ENCODE results near the gene PHETA2. TPM values are rescaled to one million over a fixed set of nuclear protein-coding genes. Genes with fewer than 3 reads are reported as not detected.
"Not testable (repeated sequence)": the region's sequence is repeated elsewhere in the genome, so short reads cannot be mapped to it uniquely, and the experiment has no call there.

PHETA2 gene
- total RNA-seq, 1 experiment from 2014 or later = 0.22 TPM

DNA sequence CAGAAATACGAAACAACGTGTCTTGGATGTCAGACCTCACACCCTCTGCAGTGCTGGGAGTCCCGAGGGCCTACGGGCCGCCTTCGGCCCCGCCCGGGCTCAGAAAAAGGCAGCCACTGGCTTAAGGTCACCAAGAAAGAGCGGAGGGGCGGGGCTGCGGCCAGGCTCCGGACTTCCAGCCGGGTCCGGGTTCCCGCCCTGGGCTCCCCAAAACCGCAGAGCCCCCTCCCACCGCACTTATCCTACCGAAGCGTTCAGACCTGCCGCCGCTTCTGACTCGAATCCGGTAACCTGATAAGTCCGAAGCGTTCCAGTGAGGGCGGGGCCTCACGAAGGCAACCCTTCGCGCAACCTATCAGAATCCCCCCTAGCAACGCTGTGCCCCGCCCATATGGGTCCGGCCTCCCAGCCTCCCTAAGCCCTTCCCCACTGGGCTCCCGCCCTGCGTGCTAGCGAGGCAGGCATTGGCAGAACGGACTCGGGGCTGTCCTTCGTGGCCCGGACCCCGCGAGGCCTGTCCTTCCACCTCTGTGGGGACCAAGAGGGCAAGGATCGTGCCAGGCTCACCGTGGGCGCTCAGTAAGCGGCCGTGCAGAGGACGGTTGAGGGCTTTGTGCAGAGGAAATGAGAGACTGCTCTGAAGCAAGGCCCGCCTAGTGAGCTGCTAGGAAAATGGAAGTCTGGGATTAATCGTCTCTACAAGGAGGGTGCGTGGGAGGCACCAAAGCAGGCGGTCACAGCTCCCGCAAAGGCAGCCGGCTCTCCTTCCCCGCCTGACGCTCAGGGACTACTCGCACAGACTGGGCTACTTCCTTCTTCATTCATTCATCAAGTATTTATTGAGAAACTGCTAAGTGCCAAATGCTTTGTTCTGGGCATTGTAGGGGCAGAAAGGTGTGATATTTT lies 3.3 kb upstream of the PHETA2 start, which contains the start of gene NAGA (continued):
- peak; percentile 76 for TF ChIP-seq EGR1 (IDR thresholded peaks at IDR 0.05; ENCODE audit: low read depth)
- TF ChIP-seq, protein P1, sequence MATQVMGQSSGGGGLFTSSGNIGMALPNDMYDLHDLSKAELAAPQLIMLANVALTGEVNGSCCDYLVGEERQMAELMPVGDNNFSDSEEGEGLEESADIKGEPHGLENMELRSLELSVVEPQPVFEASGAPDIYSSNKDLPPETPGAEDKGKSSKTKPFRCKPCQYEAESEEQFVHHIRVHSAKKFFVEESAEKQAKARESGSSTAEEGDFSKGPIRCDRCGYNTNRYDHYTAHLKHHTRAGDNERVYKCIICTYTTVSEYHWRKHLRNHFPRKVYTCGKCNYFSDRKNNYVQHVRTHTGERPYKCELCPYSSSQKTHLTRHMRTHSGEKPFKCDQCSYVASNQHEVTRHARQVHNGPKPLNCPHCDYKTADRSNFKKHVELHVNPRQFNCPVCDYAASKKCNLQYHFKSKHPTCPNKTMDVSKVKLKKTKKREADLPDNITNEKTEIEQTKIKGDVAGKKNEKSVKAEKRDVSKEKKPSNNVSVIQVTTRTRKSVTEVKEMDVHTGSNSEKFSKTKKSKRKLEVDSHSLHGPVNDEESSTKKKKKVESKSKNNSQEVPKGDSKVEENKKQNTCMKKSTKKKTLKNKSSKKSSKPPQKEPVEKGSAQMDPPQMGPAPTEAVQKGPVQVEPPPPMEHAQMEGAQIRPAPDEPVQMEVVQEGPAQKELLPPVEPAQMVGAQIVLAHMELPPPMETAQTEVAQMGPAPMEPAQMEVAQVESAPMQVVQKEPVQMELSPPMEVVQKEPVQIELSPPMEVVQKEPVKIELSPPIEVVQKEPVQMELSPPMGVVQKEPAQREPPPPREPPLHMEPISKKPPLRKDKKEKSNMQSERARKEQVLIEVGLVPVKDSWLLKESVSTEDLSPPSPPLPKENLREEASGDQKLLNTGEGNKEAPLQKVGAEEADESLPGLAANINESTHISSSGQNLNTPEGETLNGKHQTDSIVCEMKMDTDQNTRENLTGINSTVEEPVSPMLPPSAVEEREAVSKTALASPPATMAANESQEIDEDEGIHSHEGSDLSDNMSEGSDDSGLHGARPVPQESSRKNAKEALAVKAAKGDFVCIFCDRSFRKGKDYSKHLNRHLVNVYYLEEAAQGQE (IDR thresholded peaks at IDR 0.05; ENCODE audit: low read depth) = no peak
- no peak for TF ChIP-seq EZH2phosphoT487 (IDR thresholded peaks at IDR 0.05; ENCODE audit: borderline replicate concordance)
- TF ChIP-seq, protein P2, sequence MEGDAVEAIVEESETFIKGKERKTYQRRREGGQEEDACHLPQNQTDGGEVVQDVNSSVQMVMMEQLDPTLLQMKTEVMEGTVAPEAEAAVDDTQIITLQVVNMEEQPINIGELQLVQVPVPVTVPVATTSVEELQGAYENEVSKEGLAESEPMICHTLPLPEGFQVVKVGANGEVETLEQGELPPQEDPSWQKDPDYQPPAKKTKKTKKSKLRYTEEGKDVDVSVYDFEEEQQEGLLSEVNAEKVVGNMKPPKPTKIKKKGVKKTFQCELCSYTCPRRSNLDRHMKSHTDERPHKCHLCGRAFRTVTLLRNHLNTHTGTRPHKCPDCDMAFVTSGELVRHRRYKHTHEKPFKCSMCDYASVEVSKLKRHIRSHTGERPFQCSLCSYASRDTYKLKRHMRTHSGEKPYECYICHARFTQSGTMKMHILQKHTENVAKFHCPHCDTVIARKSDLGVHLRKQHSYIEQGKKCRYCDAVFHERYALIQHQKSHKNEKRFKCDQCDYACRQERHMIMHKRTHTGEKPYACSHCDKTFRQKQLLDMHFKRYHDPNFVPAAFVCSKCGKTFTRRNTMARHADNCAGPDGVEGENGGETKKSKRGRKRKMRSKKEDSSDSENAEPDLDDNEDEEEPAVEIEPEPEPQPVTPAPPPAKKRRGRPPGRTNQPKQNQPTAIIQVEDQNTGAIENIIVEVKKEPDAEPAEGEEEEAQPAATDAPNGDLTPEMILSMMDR (IDR thresholded peaks at IDR 0.05 in 2 of 3, conservative IDR thresholded peaks at IDR 0.05 in 1 of 3; ENCODE audit: borderline replicate concordance in 1 of 3, insufficient read depth in 1 of 3, low read depth in 2 of 3, low read length in 2 of 3) = no peak
- TF ChIP-seq SIN3A (IDR thresholded peaks at IDR 0.05; ENCODE audit: low read depth) = 0 out of 2 replicates have a peak, but pooled peaks have one; percentile 38
- peak; percentile 46; the same call in 1 of the 2 replicates for TF ChIP-seq SP1 (IDR thresholded peaks at IDR 0.05; ENCODE audit: low read depth)
- no peak for TF ChIP-seq TCF7L2 (IDR thresholded peaks at IDR 0.05; ENCODE audit: borderline replicate concordance, extremely low read depth, insufficient read depth, insufficient read length)
- TF ChIP-seq, protein P3, sequence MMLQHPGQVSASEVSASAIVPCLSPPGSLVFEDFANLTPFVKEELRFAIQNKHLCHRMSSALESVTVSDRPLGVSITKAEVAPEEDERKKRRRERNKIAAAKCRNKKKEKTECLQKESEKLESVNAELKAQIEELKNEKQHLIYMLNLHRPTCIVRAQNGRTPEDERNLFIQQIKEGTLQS (IDR thresholded peaks at IDR 0.05) = no peak
- TF ChIP-seq YY1 (IDR thresholded peaks at IDR 0.05; ENCODE audit: extremely low read depth, insufficient replicate concordance, low read depth, low read length) = no peak
- no peak for TF ChIP-seq ZNF274 (IDR thresholded peaks at IDR 0.05; ENCODE audit: low read depth, low read length)

DNA sequence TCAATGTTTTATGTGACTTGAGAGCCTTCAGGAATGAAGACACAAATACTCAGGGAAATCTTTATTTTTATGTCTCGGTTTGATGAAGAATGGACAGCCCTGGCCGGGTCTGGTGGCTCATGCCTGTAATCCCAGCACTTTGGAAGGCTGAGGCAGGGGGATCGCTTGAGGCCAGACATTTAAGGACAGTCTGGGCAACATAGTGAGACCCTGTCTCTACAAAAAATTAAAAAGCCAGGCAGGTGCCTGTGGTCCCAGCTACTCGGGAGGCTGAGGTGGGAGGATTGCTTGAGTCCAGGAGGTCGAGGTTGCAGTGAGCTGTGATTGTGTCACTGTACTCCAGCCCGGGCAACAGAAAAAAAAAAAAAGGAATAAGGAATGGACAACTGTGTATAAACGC lies 2.5 kb upstream of the PHETA2 start:
- Histone ChIP-seq H3K27ac (ENCODE audit: low read depth, low read length) (peak overlapping the region; percentile 66), H3K9ac (ENCODE audit: low read length) (peak overlapping the region; percentile 71)
- intact Hi-C loops (cut with micrococcal nuclease) = not testable (repeated sequence)

More for the DNA sequence above, 2.5 kb upstream of the PHETA2 start:
- CTCF ChIA-PET; ATAC-seq; DNase-seq (ENCODE audit: low read depth, low spot score); H3K36me3 ChIP-seq (ENCODE audit: control insufficient read depth in 1 of 2, insufficient read depth in 2 of 2, low read length in 2 of 2); H3K9me3 ChIP-seq (ENCODE audit: control insufficient read depth in 1 of 2, insufficient read depth in 1 of 2, low read depth in 1 of 2, low read length in 2 of 2); BruUV-seq (replicated peaks); H4K20me1 ChIP-seq (ENCODE audit: insufficient read depth); H2AFZ ChIP-seq (ENCODE audit: low read depth, low read length, poor library complexity, severe bottlenecking); RAD21 ChIA-PET (ENCODE audit: low non-redundant PET in 1 of 2, low total read pairs in 2 of 2, uncharacterized antibody in 2 of 2, unreplicated experiment in 2 of 2); H3K9me2 ChIP-seq (ENCODE audit: insufficient read depth); H3K79me2 ChIP-seq (ENCODE audit: insufficient read depth, low read length); H3K27me3 ChIP-seq (ENCODE audit: insufficient read depth, low read length): not testable (repeated sequence)
- H3K4me3 ChIP-seq (replicated peaks in 1 of 2; ENCODE audit: low read depth in 1 of 2, low read length in 2 of 2) = peak overlapping the region in 1 of 2 experiments; percentile 65; a peak in 2 of 4 replicates
- peak overlapping the region; percentile 89 for H3K4me2 ChIP-seq (ENCODE audit: low read length)
- peaks cover 12 to 20% of the 10 kb centered on the region in 2 experiments for H3K4me1 ChIP-seq (ENCODE audit: control insufficient read depth in 1 of 2, insufficient read depth in 2 of 2, low read length in 2 of 2)
- POLR2A ChIA-PET = interaction anchor here (0.6 kb wide), 1 partner anchor 8 kb away, joined by 4 read pairs; the partner anchor contains the start of gene SMDT1
